IPS-NIHi11 (cell line): ENCODE data around the gene LPIN1.
A peak's percentile ranks its signal among the peaks of the same experiment; 100 is the strongest.
"Not testable (repeated sequence)": the region's sequence is repeated elsewhere in the genome, so short reads cannot be mapped to it uniquely, and the experiment has no call there.

Source experiments
- DNase-seq: peaks from one replicate; pipeline ENCODE4 v3.0.0; 2012; ENCODE audit warnings: mixed read lengths, low spot score

Gene LPIN1

DNA sequence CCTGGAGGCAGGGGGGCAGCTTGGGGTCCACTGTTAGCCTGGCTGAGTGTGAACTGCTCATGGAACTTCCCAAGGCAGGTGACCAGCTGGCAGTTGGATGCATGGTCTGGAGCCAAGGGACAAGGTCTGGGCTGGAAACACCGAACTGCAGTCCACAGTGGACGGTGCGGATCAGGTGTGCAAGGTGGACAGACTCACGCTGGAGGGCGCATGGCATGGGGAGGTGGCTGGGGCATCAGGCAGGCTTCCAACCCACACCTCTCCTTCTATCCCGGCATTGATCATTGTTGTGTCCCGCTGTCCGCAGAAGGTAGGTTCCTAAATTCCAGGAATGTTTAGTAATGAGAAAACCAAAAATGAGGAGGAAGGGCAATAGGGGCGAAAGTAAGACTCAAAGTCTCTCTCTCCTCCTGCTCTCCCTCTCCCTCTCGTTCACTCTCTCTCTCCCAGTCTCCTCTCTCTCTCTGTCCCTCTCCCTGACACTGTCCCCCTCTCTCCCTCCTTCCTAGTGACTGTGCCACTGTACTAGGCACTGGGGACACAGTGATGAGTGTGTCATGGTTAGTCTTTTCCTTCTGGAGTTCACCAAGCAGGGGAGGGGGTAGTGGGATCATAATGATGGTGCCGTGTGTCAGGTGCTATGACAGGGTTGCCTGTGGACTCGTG lies 30.3 kb upstream of the LPIN1 start:
- DNase-seq = no peak

DNA sequence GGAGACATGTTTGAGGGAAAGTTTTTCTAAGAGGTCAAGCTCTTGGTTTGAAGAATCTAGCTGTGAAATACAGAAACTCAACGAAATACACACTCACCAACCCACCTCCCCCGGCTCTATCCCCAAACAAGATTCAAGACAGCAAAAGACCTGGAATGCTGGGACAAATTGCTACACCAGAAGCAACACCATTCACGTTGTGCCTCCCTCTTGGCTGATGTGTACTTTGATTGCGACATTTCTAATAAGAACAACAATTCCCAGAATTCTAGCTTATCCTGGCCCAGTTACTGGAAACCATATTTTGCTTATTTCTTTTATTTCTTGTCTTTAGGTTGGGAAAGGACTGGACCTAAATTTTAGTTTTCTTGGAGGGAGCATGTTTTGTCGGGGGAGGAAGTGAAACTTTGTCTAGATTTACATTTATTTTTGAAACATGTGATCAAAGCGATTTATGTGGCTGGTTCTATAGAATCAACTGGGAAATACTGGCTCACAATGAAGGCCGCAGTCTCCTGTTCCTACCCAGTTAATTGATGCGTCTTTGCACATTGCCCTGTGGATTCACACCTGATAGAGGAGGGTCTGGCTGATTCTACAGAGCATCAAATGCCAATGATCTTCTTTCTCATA lies 29.6 kb upstream of the LPIN1 start:
- no peak for DNase-seq

DNA sequence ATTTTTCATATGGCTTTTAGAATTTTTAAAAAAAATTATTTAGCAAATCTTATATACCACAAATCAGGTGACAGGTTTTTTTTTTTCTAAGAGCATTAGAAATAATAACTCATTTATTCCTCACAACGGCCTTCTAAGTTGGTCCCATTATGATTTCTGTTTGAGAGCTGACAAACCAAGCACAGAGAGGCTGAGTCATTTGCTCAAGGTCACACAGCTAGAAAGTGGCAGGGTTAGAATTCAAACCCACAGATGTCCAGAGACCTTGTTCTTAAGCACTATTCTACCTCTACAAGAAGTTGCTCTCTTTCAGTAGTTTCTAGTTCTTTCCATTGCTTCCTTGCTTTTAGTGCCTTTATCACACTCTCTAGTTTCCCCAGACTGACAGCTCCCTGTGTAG lies 28.8 kb upstream of the LPIN1 start:
- DNase-seq = no peak

DNA sequence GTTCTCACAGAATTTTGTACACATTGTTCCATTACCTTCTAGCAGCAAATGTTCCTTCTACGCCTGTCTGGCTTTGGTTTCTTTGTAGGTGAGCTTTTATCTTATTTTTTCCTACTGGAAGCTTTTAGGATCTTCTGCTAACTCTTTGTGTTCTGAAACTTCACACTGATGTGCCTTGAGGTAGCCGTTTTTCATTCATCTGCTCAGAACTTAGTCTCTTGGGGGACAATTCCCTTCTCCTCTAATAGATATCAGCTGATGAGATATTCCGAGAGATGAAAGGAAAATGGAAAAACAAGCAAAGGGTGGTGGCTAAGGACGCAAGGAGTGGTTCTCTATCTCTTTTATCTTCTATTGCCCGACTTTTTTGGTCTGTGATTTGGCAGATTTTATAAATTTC lies 27.8 kb upstream of the LPIN1 start:
- DNase-seq = no peak

DNA sequence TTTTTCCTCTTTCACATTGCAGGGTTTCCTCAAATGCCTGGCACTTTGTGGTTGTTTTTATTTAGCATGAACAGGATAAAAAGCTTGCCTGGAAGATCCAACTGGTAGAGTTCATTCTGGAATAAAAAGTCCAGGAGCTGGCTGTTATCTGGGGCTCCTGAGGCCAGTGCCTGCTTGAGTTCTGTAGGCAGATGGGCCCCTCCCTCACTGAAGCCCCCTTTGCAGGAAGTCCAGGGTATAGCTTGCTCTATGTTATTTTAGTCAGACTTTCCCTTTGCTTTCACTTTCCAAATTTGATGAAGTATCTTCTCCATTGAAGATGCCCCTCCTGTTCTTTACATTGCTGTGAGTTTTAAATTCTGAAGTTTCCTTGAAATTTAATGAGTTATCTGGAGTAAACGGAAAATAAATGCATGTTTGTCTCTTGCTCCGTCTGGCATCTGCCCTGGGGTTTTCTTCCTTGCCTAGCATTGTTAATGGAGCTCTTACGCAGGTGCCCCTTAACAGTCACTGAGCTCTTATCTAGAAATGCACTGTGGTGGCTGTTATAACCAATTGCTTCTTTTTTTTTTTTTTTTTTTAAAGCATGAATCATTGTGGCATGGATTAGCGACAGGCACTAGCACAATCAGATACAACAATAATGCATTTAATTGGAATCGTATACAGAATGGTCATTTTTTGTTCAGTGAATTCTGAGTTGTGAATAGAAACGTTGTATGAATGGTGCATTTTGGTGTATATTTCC lies 27.0 kb upstream of the LPIN1 start:
- no peak for DNase-seq

DNA sequence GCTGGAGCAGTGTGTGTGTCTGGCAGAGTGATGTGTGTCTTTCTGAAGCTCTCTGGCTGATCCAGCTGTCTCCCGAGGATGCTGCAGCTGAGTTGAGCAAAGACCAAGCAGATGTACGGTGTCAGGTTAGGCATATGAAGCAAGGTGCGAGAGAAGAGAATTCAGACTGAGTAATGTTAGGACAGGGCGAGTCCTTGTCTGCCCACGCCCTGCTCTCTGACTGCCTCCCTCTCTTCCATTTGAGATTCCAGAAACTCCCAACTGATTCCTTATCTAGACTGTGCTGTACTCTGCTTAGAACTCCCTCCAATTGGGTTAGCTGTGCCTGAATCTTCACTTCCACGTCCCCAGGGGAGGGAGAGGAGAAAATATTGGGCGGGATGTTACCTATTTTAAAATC lies 25.7 kb upstream of the LPIN1 start:
- DNase-seq = no peak

DNA sequence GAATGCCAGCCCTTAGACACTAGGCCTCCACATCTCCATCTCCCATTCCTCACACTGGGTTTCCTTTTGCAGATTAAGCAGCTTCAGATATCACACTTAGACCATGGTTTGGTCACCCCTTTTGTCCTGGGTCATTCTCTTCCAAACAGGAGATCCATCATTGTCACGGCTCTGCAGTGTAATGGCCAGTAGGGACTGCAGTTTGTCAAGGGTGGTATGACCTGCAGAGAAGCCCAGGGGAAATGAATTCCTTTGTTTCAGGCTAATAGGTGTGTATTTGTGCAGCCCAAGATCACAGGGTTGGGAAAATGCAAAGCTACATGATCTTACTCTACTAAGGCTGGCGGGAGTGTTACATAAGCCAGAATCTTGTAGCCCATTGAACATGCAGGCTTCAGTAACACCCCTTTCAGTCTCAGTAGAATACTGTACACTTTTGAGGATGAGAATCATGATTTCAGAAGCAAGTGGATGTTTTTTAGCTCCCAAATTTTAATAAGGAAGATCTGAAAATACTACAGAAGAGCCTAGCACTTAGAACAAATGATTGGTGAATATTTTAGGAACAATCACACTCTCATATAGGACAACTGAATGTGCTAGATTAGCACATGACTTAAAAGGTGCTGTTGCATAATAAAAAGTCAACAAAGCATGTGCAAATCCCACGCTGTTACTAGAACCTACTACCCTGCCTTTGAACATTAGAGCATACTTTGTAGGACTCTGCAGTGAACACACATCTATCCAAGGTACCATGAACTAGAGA lies 24.0 kb upstream of the LPIN1 start:
- no peak for DNase-seq

DNA sequence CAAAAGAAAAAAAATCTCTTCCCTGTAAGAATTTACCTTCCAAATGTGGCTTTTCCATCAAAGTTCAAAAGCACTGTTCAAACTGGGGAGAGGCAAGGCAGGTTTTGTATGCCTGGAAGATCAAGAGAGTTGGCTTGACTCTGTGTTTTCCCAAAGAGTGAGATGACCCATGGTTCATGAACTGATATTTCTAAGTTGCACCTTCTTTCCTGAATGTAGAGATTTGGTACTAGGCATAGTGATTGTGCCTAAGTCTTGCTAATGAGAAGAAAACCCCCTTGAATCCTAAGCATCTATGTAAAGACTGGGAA lies 23.4 kb upstream of the LPIN1 start:
- DNase-seq = no peak

DNA sequence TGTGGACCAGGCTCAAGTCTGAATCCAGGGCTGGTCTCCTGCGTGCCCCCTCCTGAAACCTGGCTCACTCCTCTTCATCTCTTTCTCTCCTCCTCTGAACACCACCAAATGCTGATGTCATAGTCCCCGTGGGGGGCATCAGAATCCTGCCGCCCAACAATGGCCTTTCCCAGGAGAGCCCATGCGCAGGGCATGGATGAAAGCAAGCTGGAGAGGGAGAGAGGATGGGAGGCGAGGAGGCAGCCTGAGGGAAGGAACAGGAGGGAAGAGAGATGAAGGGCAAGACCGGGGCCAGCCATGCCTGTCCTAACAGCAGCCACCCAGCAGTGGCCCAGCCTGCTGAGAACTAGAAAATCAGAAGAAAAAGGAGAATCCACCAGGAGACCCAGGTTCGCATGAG lies 22.3 kb upstream of the LPIN1 start:
- DNase-seq = no peak

DNA sequence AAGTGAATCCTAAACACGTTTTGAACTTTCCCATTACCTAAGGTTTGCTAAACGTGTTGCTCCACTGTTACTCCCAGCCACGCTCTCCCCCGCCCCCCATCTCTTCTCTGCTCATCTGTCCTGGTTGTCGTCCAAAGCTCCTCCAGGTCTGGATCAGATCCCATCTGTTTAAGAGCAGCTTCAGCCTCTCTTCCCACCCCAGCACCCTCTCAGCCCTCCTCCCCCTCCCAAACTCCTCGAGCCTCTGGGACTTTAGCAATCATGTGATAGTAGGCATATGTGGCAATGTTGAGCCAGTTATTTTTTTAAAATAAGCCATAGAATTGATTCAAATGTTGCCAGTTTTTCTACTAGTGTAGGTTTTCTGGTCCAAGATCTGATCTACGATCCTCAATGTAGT lies 20.0 kb upstream of the LPIN1 start:
- DNase-seq = no peak

DNA sequence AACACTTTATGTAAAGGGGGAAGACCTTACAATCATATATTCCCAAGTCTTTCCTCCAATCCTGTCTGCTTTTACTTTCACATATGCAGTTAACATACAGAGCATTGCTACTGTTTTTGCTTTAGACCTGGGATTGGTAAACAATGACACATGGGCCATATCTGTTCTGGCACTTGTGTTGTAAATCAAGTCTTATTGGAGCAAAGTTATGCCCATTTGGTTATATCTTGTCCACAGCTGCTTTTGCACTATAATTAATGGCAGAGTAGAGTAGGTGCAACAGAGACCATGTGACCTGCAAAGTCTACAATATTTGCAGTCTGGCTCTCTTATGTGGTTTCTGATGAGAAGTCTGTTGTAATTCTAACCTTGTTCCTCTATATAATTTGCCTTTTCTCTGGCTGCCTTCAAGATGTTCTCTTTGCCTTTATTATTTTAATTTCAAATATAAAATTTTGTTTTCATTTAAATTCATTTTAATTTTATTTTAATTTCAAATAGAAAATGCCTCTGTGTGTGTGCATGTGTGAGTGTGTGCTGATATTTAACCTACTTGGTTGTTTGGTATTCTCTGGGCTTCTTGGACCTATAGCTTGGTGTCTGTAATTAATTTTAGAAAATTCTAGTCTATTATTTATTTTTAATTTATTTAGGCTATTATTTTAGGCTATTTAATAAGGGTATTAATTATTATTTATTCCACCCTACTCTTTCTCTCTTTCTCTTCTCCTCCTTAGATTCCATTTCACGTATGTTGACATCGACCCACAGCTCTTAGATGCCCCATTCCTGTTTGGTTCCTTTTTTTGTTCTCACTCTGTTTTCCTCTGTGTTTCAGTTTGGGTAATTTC lies 16.8 kb upstream of the LPIN1 start:
- DNase-seq = no peak

DNA sequence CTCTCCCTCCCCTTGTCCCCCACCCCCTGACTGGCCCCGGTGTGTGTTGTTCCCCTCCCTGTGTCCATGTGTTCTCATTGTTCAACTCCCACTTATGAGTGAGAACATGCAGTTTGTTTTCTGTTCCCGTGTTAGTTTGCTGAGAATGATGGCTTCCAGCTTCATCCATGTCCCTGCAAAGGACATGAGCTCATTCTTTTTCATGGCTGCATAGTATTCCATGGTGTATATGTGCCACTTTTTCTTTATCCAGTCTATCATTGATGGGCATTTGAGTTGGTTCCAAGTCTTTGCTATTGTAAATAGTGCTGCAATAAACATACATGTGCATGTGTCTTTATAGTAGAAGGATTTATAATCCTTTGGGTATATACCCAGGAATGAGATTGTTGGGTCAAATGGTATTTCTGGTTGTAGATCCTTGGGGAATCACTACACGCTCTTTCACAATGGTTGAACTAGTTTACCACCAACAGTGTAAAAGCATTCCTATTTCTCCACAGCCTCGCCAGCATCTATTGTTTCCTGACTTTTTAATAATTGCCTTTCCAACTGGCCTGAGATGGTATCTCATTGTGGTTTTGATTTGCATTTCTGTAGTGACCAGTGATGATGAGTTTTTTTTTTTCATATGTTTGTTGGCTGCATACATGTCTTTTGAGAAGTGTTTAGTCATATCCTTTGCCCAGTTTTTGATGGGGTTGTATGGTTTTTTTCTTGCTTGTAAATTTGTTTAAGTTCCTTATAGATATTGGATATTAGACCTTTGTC lies 15.0 kb upstream of the LPIN1 start:
- not testable (repeated sequence) for DNase-seq

DNA sequence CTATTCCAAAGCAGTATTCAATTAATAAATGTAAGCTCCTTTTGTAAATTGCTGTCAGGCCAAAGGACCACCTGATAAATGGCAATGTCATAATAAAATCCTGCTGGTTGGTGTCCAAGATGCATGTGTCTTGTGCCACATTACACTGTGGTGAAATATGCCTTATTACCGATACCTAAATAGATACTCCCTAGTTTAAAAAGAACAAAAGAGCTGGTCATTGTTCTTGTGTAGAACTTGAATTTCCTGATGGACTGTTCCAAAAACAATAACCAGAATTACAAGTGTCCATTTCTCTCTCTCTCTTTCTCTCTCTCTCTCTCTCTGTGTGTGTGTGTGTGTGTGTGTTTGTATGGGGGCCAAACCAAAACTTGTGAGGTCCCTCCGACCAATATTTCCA lies 13.8 kb upstream of the LPIN1 start:
- no peak for DNase-seq

DNA sequence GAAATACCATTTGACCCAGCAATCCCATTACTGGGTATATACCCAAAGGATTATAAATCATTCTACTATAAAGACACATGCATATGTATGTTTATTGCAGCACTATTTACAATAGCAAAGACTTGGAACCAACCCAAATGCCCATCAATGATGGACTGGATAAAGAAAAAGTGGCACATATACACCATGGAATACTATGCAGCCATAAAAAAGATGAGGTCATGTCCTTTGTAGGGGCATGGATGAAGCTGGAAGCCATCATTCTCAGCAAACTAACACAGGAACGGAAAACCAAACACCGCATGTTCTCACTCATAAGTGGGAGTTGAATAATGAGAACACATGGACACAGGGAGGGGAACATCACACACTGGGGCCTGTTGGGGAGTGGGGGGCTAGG lies 8.6 kb upstream of the LPIN1 start:
- not testable (repeated sequence) for DNase-seq

DNA sequence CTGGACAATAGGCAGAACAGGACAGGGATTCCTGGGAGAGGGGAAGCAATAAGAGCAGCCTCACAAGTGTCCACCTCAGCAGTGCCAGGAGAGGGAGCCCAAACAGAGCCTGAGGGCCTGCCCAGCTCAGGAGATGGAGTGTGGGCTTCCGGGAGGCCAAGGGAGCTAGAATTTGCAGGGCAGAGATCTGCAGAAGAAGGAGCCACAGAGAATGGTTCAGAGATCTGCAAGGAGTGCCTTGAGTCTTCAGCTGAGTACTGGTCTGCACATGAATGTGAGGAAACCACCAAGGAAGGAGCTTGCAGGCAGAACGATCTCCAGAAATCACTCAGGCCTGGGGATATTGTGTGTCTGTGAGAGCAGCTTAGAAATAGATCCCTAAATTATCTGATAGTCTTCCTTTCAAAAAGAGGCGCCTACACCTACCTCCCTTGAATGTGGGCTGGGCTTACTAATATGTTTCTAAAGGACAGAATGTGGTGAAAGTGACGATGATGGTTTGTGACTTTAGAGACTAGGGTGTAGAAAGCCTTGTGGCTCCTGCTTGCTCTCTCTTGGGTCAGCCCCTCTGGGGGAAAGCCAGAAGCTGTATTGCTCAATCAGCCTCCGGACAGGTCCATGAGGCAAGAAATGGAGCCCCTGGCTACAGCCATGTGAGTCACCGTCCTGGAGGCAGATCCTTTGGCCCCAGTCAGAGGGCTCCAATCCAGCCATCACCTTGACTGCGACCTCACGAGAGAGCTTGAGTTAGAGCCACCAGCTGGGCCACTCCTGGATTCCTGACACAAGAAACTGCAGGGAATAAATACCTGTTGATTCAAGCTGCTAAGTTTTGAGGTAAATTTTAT lies 7.6 kb upstream of the LPIN1 start:
- peak; percentile 57 for DNase-seq

DNA sequence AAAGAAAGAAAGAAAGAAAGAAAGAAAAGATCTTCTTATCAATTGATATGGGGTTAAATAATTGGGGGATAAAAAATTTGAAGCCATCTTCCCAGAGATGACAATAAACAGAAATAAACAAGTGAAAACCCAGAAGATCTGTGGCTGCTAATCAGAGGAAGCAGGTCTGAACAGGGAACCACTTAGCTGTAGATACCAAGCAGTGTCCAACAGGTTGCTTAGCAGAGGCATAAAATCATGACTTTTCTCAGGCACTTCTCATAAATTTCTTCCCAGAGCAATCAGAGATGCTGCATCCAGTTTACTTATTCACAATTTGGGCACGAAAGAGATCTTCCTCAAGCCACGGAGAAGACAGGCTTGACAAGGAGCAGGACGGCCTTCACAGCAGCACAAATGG lies 5.7 kb upstream of the LPIN1 start:
- DNase-seq = no peak

DNA sequence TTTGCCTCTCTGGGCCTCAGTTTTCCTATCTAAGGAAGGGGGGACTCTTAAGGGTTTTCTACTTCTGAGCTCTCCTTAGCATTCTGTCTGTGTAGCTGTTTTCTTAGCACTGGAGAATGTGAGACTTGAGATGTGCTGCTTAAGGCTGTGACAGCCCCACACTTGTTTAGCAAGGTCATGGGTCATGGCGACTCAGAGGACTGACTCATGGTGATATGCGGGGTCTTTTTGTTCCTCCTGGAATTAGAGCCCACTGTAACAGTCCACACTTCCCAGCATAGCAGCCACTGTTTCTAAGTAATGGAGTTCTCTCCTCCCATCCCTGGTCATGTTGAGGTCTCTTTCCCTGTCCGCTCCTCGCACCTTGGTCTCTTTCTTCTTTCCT lies 4.1 kb upstream of the LPIN1 start:
- DNase-seq = no peak

DNA sequence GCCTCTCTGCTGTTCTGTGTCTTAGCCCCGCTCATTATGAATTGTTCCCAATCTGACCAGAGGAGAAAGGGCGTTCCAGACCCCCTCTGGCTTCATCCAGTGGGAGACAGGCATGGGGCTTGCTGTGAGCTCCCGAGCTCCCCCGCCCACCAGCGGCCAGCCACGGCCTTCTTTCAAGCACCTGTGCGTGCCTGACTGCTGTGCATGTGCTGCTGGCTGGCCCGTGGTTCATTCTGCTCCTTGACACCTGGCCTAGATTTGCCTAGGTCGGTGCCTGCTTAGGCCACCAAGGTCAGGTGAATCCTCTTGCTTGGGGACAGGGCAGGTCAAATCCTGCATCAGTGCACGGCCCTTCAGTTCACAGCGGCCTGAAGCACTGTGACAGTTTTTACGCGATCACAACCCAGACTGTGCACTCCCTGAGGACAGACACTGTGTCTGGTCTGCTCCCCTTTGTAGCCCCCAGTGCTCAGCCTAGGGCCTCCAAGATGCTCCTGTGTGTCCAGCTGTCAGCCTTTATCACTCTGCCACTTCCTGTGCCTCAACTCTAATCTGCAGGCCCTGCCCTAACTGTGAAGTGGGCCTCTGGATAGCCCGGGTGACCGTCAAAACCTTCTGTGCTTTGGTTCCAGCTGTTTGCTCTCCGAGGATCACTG lies 3.6 kb upstream of the LPIN1 start:
- DNase-seq = no peak

DNA sequence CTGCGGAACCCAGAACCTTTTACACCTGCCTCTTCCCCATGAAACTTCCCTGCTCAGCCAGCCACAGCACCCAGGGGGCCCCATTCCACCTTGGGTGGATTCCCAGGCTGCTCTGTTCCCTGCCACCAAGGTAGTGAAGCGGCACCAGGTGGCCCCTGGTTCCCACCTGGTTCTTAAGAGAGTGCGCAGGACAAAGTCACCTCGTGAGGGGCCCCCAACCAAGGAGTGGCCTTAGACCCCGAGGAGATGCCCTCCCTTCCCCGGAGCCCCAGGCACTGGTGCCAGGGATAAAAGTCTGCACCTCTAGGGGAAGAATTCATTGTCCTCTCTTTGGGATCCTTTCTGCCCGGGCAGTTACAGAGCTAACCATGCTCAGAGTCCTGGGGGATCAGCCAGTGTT lies 3.1 kb upstream of the LPIN1 start:
- no peak for DNase-seq
